WERI-Rb-1 (cell line): ENCODE results near the gene GLIS1.
A peak's percentile ranks its signal among the peaks of the same experiment; 100 is the strongest.

ENCODE experiments used
- DNase-seq: peaks from one replicate; pipeline ENCODE4 v3.0.0-alpha.2; 2020
- H3K27ac ChIP-seq: fragments of 250-450 bp; sonication (Bioruptor Pico); 2 replicates; pipeline ENCODE4 v1.5.1; 2020; ENCODE audit warnings: mild to moderate bottlenecking, moderate library complexity
- H3K27me3 ChIP-seq: fragments of 250-450 bp; sonication (Bioruptor Pico); 2 replicates; pipeline ENCODE4 v1.5.1; 2021; ENCODE audit warnings: mild to moderate bottlenecking, low read depth, moderate library complexity; ENCODE audit not compliant: insufficient read depth, severe bottlenecking
- H3K36me3 ChIP-seq: fragments of 250-450 bp; sonication (Bioruptor Pico); 2 replicates; pipeline ENCODE4 v1.5.1; 2020; ENCODE audit warnings: mild to moderate bottlenecking, moderate library complexity
- H3K4me3 ChIP-seq: 2 replicates; pipeline ENCODE4 v1.5.1; 2011; ENCODE audit warnings: low read depth, mild to moderate bottlenecking, control low read depth, low read length
- H3K9me3 ChIP-seq: fragments of 250-450 bp; sonication (Bioruptor Pico); 2 replicates; pipeline ENCODE4 v1.5.1; 2021; ENCODE audit warnings: mild to moderate bottlenecking, moderate library complexity; ENCODE audit not compliant: severe bottlenecking
- TF ChIP-seq, protein P1 (sequence below): IDR thresholded peaks from 2 replicates; pipeline ENCODE4 v1.5.1; 2011; ENCODE audit warnings: low read depth, mild to moderate bottlenecking, control low read depth, inconsistent platforms, low read length

The GLIS1 gene

DNA sequence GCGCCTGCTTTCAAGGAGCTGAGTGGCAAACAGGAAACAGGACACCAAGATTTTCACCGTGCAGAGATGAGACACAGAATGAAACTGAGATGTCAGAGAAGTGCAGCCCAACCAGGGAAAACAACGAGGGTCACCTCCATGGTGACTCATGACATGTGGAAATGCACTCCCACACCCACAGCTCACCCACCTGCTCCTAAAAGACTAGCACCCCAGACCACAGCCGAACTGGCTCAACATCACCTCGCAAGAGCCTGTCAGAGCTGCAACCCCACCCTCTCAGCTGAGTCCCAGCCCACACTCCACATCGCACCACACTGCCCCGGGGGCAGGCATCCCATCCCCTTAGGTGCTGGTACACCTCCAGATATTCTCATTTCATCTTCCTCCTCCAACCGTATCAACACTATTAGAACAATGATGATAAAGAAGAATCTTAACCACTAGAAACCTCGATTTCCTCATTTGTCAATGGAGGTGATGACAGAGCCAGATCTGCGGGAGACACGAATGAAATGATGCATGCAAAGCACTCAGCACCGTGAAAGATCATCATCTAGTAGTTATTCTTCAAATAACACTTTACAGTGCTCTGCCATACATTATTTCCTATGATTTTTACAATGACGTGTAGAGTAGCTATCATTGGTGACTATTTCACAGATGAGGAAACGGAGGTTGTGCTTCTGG, 176.5 kb downstream of the GLIS1 start:
- peak; percentile 1 for DNase-seq
- Histone ChIP-seq H3K4me3 (no peak overlapping the region), H3K27ac (no peak overlapping the region)

DNA sequence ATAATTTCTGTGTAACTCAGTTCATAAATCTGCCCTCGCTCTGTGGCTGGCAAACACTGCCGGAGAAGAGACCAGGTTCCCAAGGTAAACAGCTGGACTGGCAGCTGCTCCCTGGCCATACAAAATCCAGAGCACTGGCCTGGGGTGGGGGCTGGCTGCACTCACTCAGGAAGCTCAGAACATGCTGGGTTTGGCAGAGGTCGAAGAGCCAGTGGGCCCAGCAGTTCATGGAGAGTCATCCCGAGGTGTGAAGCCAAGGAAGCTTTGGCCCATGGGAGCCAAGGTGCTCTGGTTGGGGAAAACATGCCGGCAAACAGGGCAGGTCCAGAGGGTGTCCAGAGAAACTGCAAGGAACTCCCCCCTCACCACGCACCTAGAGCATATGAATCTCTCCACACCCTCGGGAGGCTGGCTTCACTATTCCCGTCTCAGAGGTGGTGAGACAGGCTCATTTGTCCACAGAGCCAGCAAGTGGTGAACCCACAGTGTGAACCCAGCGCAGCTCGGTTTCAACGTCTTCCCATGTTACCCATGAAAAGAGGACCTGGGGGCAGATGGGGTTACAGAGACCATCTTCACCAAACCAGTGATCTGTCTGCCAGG, 177.4 kb downstream of the GLIS1 start:
- TF ChIP-seq, protein P1, sequence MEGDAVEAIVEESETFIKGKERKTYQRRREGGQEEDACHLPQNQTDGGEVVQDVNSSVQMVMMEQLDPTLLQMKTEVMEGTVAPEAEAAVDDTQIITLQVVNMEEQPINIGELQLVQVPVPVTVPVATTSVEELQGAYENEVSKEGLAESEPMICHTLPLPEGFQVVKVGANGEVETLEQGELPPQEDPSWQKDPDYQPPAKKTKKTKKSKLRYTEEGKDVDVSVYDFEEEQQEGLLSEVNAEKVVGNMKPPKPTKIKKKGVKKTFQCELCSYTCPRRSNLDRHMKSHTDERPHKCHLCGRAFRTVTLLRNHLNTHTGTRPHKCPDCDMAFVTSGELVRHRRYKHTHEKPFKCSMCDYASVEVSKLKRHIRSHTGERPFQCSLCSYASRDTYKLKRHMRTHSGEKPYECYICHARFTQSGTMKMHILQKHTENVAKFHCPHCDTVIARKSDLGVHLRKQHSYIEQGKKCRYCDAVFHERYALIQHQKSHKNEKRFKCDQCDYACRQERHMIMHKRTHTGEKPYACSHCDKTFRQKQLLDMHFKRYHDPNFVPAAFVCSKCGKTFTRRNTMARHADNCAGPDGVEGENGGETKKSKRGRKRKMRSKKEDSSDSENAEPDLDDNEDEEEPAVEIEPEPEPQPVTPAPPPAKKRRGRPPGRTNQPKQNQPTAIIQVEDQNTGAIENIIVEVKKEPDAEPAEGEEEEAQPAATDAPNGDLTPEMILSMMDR: no peak
- no peaks in the 10 kb centered on the region for H3K36me3 ChIP-seq
- no peak overlapping the region for H3K27ac ChIP-seq
- no peaks in the 10 kb centered on the region for H3K27me3 ChIP-seq
- H3K9me3 ChIP-seq: no peaks in the 10 kb centered on the region
- no peak overlapping the region for H3K4me3 ChIP-seq
- DNase-seq: peak; percentile 5

More for the DNA sequence above, 176.5 kb downstream of the GLIS1 start:
- TF ChIP-seq, protein P1: no peak
- H3K27me3 ChIP-seq: no peaks in the 10 kb centered on the region
- H3K36me3 ChIP-seq: no peaks in the 10 kb centered on the region
- H3K9me3 ChIP-seq: no peaks in the 10 kb centered on the region

DNA sequence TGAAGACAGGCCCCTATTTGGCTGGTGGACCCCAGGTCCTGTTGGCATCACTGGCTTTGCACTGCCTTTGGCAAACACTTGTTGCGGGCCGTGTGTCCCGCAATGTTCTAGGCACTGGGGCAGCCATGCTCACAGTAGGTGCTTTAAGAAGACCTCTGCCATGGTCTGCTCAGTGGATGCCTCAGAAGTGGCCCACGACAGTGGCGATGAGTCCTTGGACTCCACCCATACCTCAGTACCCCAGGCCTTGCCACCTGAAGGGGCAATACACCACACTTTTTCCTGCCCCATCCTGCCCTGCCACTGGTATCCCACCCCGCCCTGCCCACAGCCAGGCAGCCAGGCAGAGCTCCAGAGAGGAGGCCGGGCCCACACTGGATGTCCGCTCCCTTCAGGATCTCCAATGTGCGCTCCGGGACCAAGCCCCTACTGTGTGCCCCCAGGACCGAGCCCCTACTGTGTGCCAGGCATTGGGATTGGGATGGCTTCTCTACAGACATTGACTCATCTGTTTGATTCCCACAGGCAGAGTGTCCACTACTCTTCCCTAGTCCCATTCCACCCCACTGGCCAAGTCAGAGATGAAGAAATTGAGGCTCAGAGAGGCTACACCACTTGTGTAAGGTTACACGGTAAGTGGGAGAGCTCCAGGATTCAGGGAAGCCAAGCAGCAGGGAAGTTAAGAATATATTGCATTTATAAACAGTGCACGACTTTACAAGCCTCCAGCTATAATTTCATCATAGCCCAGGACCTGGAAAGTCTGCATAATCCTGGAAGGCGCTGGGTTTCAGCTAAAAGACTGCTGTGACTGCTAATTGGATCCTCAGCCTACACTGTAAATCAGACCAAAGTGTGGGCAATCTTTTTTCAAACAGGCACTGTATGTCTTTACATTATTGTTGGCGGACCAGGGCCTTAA, 178.1 kb downstream of the GLIS1 start:
- H3K27me3 ChIP-seq: no peaks in the 10 kb centered on the region
- TF ChIP-seq, protein P1: no peak
- no peak overlapping the region for H3K27ac ChIP-seq
- peak; percentile 3 for DNase-seq
- no peaks in the 10 kb centered on the region for H3K36me3 ChIP-seq
- H3K9me3 ChIP-seq: no peaks in the 10 kb centered on the region
- no peak overlapping the region for H3K4me3 ChIP-seq

DNA sequence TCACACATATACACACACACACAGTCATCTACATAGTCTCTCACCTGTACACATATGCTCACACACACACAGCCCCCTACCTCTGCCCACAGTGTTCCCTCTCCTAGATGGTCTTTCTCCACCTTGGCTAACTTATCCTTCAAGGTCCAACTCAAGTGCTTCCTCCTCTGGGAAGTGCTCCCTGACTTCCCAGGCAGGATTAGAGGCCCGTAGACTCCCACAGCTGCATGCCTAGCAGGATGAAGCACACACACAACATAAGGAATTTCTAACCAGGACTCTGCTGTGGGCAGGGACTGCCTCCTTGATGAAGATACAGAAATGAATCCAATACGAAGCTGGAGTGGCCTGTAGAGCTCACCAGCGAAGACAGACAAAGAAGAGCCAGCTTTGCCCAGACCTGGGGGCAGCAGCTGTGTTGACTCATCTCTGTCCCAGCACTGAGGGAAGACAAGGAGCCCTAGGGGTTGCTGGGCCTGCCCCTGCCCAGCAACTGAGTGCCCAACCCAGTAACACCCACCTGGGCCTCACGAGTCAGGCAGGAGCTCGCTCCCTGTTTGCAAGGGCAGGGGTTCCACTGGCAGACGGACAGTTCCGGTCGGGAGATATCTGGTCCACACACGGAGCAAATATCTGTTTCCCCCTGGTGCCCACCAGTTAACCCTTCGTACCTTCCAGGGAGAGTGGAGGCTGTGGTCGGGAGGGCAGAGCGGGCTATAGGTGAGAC, 178.9 kb downstream of the GLIS1 start:
- DNase-seq: no peak
- TF ChIP-seq, protein P1: no peak
- Histone ChIP-seq H3K9me3 (no peaks in the 10 kb centered on the region), H3K27ac (no peak overlapping the region), H3K27me3 (no peaks in the 10 kb centered on the region), H3K36me3 (no peaks in the 10 kb centered on the region), H3K4me3 (no peak overlapping the region)

DNA sequence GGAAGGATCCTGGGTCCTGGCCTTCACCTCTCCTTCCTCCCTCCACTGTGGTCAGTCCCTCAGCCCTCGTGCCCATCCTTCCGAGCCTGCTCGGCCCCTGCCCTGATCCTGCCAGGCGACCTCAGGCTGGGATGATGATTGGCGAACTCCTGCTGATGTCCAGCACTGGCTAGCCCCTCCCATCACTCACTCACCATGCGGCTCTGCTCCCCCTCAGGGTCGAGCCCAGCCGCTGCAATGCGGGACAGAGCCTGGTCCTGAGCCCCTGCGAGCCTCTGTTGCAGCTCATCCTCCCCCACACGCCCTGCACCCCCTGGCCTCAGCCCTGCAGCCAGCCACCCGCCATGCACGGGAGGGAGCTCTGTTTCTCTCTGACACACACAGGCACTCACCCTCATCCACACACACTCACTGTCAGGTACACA, 179.6 kb downstream of the GLIS1 start:
- TF ChIP-seq, protein P1: no peak
- peak; percentile 4 for DNase-seq
- Histone ChIP-seq H3K9me3 (no peaks in the 10 kb centered on the region), H3K27ac (no peak overlapping the region), H3K27me3 (no peaks in the 10 kb centered on the region), H3K4me3 (no peak overlapping the region), H3K36me3 (no peaks in the 10 kb centered on the region)
